HG03097 (cell line): ENCODE data around the gene GGACT.
"Not testable (repeated sequence)": the region's sequence is repeated elsewhere in the genome, so short reads cannot be mapped to it uniquely, and the experiment has no call there.

Experiments
- ATAC-seq: cut with Tn5 transposase; IDR thresholded peaks from one replicate; pipeline ENCODE4 v1.9.1; 2021; ENCODE audit not compliant: unreplicated experiment, low FRiP score

Gene GGACT

GRCh38 chr13:100533588-100534041, 55.0 kb downstream of the GGACT start:
- no peak for ATAC-seq

- no peak for ATAC-seq
Observed at GRCh38 chr13:100532836-100533435, 55.7 kb downstream of the GGACT start.

GRCh38 chr13:100532090-100532766, 56.4 kb downstream of the GGACT start:
- ATAC-seq = no peak

GRCh38 chr13:100530671-100531213, 57.8 kb downstream of the GGACT start:
- no peak for ATAC-seq

- ATAC-seq = no peak
Observed at GRCh38 chr13:100529666-100530377, 58.8 kb downstream of the GGACT start.

- no peak for ATAC-seq
Observed at GRCh38 chr13:100528820-100529219, 59.8 kb downstream of the GGACT start.

- no peak for ATAC-seq
Observed at GRCh38 chr13:100528353-100528752, 60.2 kb downstream of the GGACT start.

GRCh38 chr13:100527644-100528043, 60.9 kb downstream of the GGACT start:
- ATAC-seq = no peak

- ATAC-seq = no peak
Observed at GRCh38 chr13:100526318-100527000, 62.1 kb downstream of the GGACT start.

- ATAC-seq = no peak
Observed at GRCh38 chr13:100525453-100526317, 62.9 kb downstream of the GGACT start.

- ATAC-seq = not testable (repeated sequence)
Observed at GRCh38 chr13:100524688-100525087, 63.9 kb downstream of the GGACT start.

- no peak for ATAC-seq
Observed at GRCh38 chr13:100523981-100524386, 64.6 kb downstream of the GGACT start.

- no peak for ATAC-seq
Observed at GRCh38 chr13:100523411-100523810, 65.2 kb downstream of the GGACT start.

GRCh38 chr13:100522618-100523309, 65.8 kb downstream of the GGACT start:
- no peak for ATAC-seq

- no peak for ATAC-seq
Observed at GRCh38 chr13:100521851-100522617, 66.6 kb downstream of the GGACT start.

GRCh38 chr13:100520936-100521850, 67.4 kb downstream of the GGACT start:
- no peak for ATAC-seq

- no peak for ATAC-seq
Observed at GRCh38 chr13:100519626-100520025, 69.0 kb downstream of the GGACT start.
